Activated T-helper 2 cell treated with anti-CD3 and anti-CD28 coated beads, Interferon-gamma antibody, Interleukin-2, Interleukin-4, amounts not matched to agents 10 μg/mL and 5 μg/mL and 100 μg/mL, durations not matched to agents 14 hours and 24 hours and 36 hours (primary cell): ENCODE results near the gene RIC8B. TPM values are rescaled to one million over a fixed set of nuclear protein-coding genes. Genes with fewer than 3 reads are reported as not detected.
"Not testable (repeated sequence)": the region's sequence is repeated elsewhere in the genome, so short reads cannot be mapped to it uniquely, and the experiment has no call there.

Source experiments
- DNase-seq: peaks from one replicate; pipeline ENCODE4 v3.0.0; 2021; ENCODE audit warnings: low spot score
- H3K27ac Mint-ChIP-seq: one replicate; pipeline ENCODE4 v1.8.0; 2021; ENCODE audit warnings: mixed read lengths
- H3K27me3 Mint-ChIP-seq: one replicate; pipeline ENCODE4 v1.8.0; 2021; ENCODE audit warnings: low read depth, mixed read lengths
- H3K36me3 Mint-ChIP-seq: one replicate; pipeline ENCODE4 v1.8.0; 2021; ENCODE audit warnings: low read depth, mixed read lengths
- H3K4me1 Mint-ChIP-seq: one replicate; pipeline ENCODE4 v1.8.0; 2021; ENCODE audit warnings: low read depth, mixed read lengths
- H3K4me3 Mint-ChIP-seq: one replicate; pipeline ENCODE4 v1.8.0; 2021; ENCODE audit warnings: low read depth, mild to moderate bottlenecking, moderate library complexity, mixed read lengths
- H3K9me3 Mint-ChIP-seq: one replicate; pipeline ENCODE4 v1.8.0; 2021; ENCODE audit warnings: mixed read lengths
- intact Hi-C: fragments of 100-400 bp; cut with micrococcal nuclease; formaldehyde crosslinking; loops from one replicate; pipeline ENCODE4 v1.15.1; 2023
- total RNA-seq: library from RNA; stranded (reverse); gene quantifications from 2 replicates; pipeline ENCODE4 v1.2.3, GENCODE V29; 2022

Gene RIC8B
- total RNA-seq, 1 donor from 2014 or later: 11.4 TPM

- peaks cover 4% of the 10 kb centered on the region for H3K9me3 Mint-ChIP-seq
- peaks cover 31% of the 10 kb centered on the region for H3K4me1 Mint-ChIP-seq
- no peak overlapping the region for H3K4me3 Mint-ChIP-seq
- no peaks in the 10 kb centered on the region for H3K36me3 Mint-ChIP-seq
- intact Hi-C loops: no loop called here
- H3K27ac Mint-ChIP-seq: no peak overlapping the region
- no peak for DNase-seq
- peaks cover 8% of the 10 kb centered on the region for H3K27me3 Mint-ChIP-seq
Measured at GRCh38 chr12:106908561-106908960, 134.1 kb downstream of the RIC8B start.

- Mint-ChIP-seq H3K36me3 (no peaks in the 10 kb centered on the region), H3K27me3 (peaks cover under 1% of the 10 kb centered on the region), H3K4me1 (peaks cover 37% of the 10 kb centered on the region), H3K9me3 (peaks cover 4% of the 10 kb centered on the region), H3K27ac (no peak overlapping the region), H3K4me3 (no peak overlapping the region)
- intact Hi-C loops: loop anchor here (5.0 to 10.0 kb wide), 2 partner anchors 53 to 685 kb away; no protein-coding TSS in a partner anchor
- DNase-seq: no peak
Measured at GRCh38 chr12:106910202-106910601, 135.7 kb downstream of the RIC8B start.

GRCh38 chr12:106911581-106911980 is 137.1 kb downstream of the RIC8B start:
- no peak for DNase-seq
- intact Hi-C loops: loop anchor here (5.0 to 10.0 kb wide), 2 partner anchors 54 to 687 kb away; no protein-coding TSS in a partner anchor
- Mint-ChIP-seq H3K4me1 (peaks cover 44% of the 10 kb centered on the region), H3K27me3 (no peaks in the 10 kb centered on the region), H3K9me3 (peaks cover 4% of the 10 kb centered on the region), H3K27ac (no peak overlapping the region), H3K4me3 (no peak overlapping the region), H3K36me3 (no peaks in the 10 kb centered on the region)

GRCh38 chr12:106913456-106913855 is 139.0 kb downstream of the RIC8B start:
- DNase-seq: no peak
- Mint-ChIP-seq H3K27ac (no peak overlapping the region), H3K9me3 (peaks cover 4% of the 10 kb centered on the region), H3K4me1 (peaks cover 41% of the 10 kb centered on the region), H3K4me3 (no peak overlapping the region), H3K36me3 (no peaks in the 10 kb centered on the region), H3K27me3 (no peaks in the 10 kb centered on the region)
- intact Hi-C loops: loop anchor here (5.0 to 10.0 kb wide), 2 partner anchors 56 to 689 kb away; no protein-coding TSS in a partner anchor

GRCh38 chr12:106914796-106915634 is 140.5 kb downstream of the RIC8B start:
- Mint-ChIP-seq H3K27ac (peak overlapping the region; percentile 71), H3K4me1 (peaks cover 44% of the 10 kb centered on the region), H3K27me3 (peaks cover 3% of the 10 kb centered on the region), H3K36me3 (no peaks in the 10 kb centered on the region), H3K4me3 (no peak overlapping the region), H3K9me3 (peaks cover 4% of the 10 kb centered on the region)
- DNase-seq: peak; percentile 17
- intact Hi-C loops: loop anchor here (2.0 to 10.0 kb wide), 5 partner anchors 58 to 690 kb away; partner anchors contain the start of genes POLR3B and RIC8B

- peaks cover 3% of the 10 kb centered on the region for H3K27me3 Mint-ChIP-seq
- peaks cover 38% of the 10 kb centered on the region for H3K4me1 Mint-ChIP-seq
- H3K27ac Mint-ChIP-seq: peak overlapping the region; percentile 71
- H3K9me3 Mint-ChIP-seq: peaks cover 4% of the 10 kb centered on the region
- intact Hi-C loops: loop anchor here (2.0 to 10.0 kb wide), 4 partner anchors 141 to 691 kb away; partner anchors contain the start of genes POLR3B and RIC8B
- DNase-seq: no peak
- H3K36me3 Mint-ChIP-seq: no peaks in the 10 kb centered on the region
- H3K4me3 Mint-ChIP-seq: no peak overlapping the region
Measured at GRCh38 chr12:106915635-106916026, 141.1 kb downstream of the RIC8B start.

- H3K4me1 Mint-ChIP-seq: peaks cover 25% of the 10 kb centered on the region
- no peak overlapping the region for H3K4me3 Mint-ChIP-seq
- no peaks in the 10 kb centered on the region for H3K9me3 Mint-ChIP-seq
- no peak overlapping the region for H3K27ac Mint-ChIP-seq
- H3K36me3 Mint-ChIP-seq: no peaks in the 10 kb centered on the region
- intact Hi-C loops: loop anchor here (5.0 to 10.0 kb wide), 2 partner anchors 325 to 693 kb away; no protein-coding TSS in a partner anchor
- peaks cover 13% of the 10 kb centered on the region for H3K27me3 Mint-ChIP-seq
- DNase-seq: no peak
Measured at GRCh38 chr12:106917503-106917902, 143.0 kb downstream of the RIC8B start.

- intact Hi-C loops: loop anchor here (1.0 to 10.0 kb wide), 3 partner anchors 326 to 694 kb away; partner anchors contain the start of gene POLR3B
- Mint-ChIP-seq H3K27ac (no peak overlapping the region), H3K4me3 (no peak overlapping the region), H3K36me3 (no peaks in the 10 kb centered on the region), H3K4me1 (peaks cover 21% of the 10 kb centered on the region), H3K27me3 (peaks cover 22% of the 10 kb centered on the region), H3K9me3 (no peaks in the 10 kb centered on the region)
- no peak for DNase-seq
Measured at GRCh38 chr12:106918746-106919145, 144.3 kb downstream of the RIC8B start.

GRCh38 chr12:106919910-106920544 is 145.5 kb downstream of the RIC8B start:
- no peaks in the 10 kb centered on the region for H3K9me3 Mint-ChIP-seq
- H3K27me3 Mint-ChIP-seq: peaks cover 27% of the 10 kb centered on the region
- H3K27ac Mint-ChIP-seq: no peak overlapping the region
- peaks cover 14% of the 10 kb centered on the region for H3K4me1 Mint-ChIP-seq
- no peak for DNase-seq
- no peaks in the 10 kb centered on the region for H3K36me3 Mint-ChIP-seq
- intact Hi-C loops: loop anchor here (1.0 to 10.0 kb wide), 5 partner anchors 237 to 695 kb away; partner anchors contain the start of gene POLR3B
- no peak overlapping the region for H3K4me3 Mint-ChIP-seq

GRCh38 chr12:106921976-106922375 is 147.5 kb downstream of the RIC8B start:
- peaks cover 27% of the 10 kb centered on the region for H3K27me3 Mint-ChIP-seq
- not testable (repeated sequence) for H3K27ac Mint-ChIP-seq, DNase-seq, H3K4me3 Mint-ChIP-seq, H3K9me3 Mint-ChIP-seq, H3K36me3 Mint-ChIP-seq, H3K4me1 Mint-ChIP-seq
- intact Hi-C loops: loop anchor here (2.0 kb wide), 1 partner anchor 239 kb away; no protein-coding TSS in a partner anchor

- H3K4me3 Mint-ChIP-seq, DNase-seq, H3K36me3 Mint-ChIP-seq, intact Hi-C loops, H3K4me1 Mint-ChIP-seq, H3K27ac Mint-ChIP-seq, H3K9me3 Mint-ChIP-seq: not testable (repeated sequence)
- H3K27me3 Mint-ChIP-seq: peaks cover 32% of the 10 kb centered on the region
Measured at GRCh38 chr12:106923594-106923993, 149.1 kb downstream of the RIC8B start.

GRCh38 chr12:106924268-106924861 is 149.9 kb downstream of the RIC8B start:
- intact Hi-C loops: no loop called here
- DNase-seq: no peak
- Mint-ChIP-seq H3K27me3 (peaks cover 37% of the 10 kb centered on the region), H3K4me3 (no peak overlapping the region), H3K36me3 (no peaks in the 10 kb centered on the region), H3K27ac (no peak overlapping the region), H3K4me1 (peaks cover 2% of the 10 kb centered on the region), H3K9me3 (no peaks in the 10 kb centered on the region)
